GM12801 (cell line): Measurements from ENCODE around the gene PTP4A1.

ENCODE experiments used
- TF ChIP-seq, protein P1 (sequence below): IDR thresholded peaks from one replicate; pipeline ENCODE4 v1.5.1; 2011; ENCODE audit warnings: control low read depth; ENCODE audit not compliant: insufficient read length; ENCODE audit errors: extremely low read depth

The PTP4A1 gene

DNA sequence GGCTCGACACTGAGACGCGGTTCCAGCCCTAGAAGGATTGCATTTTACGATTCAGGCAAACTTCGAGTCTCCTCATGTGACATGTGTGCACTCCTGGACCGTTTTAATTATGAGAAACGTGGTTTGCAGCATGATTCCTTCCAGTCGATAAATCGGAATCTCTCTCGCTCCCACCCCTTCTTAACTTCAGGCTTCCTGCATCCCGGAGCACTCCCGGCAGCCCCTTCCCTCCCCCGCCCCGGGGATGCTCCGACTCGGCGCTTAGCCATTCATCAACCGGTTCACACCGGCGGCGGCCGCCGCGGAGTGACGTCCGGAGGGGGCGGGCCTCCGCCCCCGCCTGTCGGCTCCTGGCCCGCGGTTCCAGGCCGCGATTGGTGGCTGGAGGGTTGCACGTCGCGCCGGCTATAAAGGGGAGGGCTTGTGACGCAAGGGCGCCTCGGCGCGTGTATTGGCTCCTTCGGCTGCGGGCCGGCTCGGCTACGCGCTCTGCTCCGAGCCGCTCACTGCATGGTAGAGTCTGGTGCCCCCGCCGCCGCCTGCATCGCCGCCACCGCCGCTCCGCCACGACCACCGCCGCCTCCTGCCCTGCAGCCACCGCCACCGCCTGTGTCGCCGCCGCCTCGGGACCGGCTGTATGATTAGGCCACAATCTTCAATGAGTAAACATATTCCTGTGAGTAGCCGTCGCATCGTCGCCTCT is at the start of gene PTP4A1, which contains the start of gene LOC128125822:
PTP4A1 (plus strand) TSS at position 437 of the 703 bp plus-strand sequence. CDS start 4,401 bp downstream, outside the sequence.
LOC128125822 (plus strand) TSS at position 437 of the 703 bp plus-strand sequence.
- TF ChIP-seq, protein P1, sequence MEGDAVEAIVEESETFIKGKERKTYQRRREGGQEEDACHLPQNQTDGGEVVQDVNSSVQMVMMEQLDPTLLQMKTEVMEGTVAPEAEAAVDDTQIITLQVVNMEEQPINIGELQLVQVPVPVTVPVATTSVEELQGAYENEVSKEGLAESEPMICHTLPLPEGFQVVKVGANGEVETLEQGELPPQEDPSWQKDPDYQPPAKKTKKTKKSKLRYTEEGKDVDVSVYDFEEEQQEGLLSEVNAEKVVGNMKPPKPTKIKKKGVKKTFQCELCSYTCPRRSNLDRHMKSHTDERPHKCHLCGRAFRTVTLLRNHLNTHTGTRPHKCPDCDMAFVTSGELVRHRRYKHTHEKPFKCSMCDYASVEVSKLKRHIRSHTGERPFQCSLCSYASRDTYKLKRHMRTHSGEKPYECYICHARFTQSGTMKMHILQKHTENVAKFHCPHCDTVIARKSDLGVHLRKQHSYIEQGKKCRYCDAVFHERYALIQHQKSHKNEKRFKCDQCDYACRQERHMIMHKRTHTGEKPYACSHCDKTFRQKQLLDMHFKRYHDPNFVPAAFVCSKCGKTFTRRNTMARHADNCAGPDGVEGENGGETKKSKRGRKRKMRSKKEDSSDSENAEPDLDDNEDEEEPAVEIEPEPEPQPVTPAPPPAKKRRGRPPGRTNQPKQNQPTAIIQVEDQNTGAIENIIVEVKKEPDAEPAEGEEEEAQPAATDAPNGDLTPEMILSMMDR = no peak

DNA sequence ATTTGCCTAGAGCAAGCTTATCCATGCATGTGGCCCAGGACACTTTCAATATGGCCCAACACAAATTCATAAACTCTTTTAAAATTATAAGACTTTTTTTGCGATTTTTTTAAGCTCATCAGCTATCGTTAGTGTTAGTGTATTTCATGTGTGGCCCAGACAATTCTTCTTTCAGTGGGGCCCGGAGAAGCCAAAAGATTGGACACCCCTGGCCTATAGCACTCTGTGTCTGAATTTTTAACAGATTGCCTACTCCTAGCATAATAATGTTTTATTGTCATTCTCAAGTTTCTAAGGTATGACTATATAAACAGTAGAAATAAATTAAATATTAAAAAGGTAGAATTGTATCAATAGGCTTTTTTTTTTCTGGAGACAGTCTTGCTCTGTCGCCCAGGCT is 48.6 kb upstream of the PTP4A1 start:
- TF ChIP-seq, protein P1 = no peak

DNA sequence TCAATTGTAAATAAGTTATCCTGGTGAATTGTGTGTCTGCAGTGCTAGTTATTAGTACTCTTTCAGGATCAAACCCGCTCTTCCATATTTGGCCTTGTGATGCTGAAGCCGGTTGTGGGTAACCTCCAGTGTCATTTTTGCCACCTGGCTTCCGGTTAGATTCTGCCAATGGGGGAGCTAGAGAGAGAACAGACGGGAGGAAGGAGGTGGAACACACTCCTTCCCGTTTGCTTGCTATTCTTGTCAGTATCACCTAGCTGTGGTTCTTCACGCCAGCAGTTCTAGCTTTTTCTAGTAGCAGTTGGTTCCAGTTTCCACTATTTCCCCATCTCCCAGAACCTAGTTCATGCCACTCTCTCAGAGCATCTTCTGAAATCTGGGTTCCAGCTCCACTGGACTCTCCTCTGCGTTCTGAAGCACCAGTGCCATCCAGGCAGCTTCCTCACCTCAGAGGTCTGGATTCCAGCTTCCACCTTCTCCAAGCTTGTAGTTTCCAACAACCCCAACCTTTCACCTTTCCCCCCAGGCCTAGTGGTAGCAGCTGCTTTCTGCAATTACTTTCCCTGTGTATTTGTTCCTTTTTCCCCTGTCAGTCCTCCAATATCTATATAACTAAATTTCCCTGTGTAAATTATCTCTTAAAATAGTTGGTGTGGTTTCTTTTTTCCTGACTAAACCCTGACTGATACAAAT is 46.9 kb upstream of the PTP4A1 start:
- TF ChIP-seq, protein P1 = no peak

DNA sequence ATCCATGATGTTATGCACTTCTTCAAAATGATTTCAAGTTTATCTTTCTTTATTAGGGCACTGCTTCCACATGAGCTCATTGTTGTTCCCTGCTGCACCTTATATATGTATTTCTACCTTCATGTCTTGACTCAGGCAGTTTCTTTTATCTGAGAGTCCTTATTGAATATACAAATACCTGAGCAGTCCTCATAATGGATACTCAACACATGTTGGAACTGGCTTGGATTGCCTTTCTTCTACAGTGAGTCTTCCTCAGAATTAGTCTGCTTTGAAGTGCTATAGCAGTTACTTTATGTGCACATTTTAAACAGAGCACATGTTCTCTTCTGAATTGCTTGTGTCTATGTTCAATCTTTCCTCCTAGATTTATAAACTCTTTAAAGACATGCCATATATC is 45.3 kb upstream of the PTP4A1 start:
- TF ChIP-seq, protein P1 = no peak

DNA sequence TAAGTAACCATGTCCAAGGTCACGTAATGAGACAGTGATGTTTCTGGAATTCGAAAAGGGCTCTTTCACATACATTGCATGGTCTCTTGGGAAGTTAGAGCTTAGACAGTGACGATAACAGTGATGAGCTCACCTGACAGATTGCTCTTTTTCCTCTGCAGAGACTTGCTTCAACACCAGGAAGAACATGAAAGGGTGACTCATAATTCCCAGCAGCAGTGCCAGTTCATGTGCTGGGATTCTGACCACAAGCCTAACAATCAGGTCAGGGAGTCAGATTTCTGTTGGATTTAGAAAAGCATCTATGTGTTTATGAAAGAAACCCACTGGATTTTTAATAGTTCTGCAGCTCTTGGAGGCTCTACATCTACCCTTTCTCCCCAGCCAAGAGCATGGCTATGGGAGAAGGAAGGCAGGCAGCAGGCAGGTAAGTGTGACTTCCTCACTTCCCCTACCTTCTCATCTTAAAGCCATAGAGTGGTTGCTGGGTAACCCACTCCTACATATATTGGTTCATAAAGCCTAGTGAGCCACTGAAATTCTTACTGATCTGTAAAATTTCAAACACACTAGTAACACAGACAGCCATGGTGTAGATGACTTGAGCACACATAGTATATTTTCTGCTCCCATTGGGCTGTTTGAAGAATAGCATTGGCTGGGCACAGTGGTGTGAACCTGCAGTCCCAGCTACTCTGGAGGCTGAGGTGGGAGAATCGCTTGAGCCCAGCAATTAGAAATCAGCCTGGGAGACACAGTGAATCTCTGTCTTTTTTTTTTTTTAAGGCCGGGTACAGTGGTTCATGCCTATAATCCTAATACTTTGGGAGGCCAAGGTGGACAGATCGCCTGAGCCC is 44.4 kb upstream of the PTP4A1 start:
- TF ChIP-seq, protein P1 = no peak

DNA sequence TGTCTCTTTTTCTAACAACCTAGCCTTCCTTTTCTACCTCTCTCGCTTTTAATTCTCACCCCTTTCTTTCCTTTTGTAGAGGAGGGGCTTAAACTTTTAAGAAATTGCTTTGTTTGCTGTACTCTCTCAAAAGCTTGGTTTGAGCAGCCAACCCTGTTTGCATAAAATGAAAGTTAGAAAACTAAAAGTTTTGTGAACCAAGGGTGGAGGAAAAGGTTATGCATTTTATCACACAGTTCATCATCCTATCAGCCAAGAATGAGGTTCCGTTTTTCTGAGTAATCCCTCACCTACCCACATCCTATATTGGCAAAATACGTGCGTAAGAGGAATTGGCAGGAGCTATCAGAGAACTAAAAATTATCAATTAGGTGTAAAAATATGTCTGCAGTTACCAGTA is 42.8 kb upstream of the PTP4A1 start:
- TF ChIP-seq, protein P1 = no peak

DNA sequence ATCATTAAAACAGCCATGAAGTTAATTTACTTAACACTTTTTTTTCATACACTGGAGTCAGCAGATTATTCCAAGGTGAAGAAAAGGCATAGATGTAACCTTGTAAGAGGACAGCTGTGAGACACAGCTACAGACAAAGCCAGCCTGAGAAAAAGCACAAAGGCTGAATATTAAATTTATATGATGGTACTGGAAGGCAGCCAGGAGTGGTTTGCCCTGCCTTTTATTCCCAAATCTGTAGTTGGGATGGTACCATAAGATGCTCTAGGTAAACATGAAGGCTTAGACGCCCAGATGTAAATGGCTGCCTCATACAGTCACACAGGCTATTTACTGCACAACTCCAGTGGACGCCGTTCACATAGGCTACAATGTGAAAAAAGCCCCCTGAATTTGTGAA is 42.1 kb upstream of the PTP4A1 start:
- TF ChIP-seq, protein P1 = no peak
